Activated naive CD4-positive, alpha-beta T cell treated with anti-CD3 and anti-CD28 coated beads, Interleukin-2, amount 10 ng/mL, durations not matched to agents 7 days and 5 days (primary cell): ENCODE data around the gene NR6A1.

Experiments
- CTCF ChIA-PET: fragments of 350-600 bp; sonication (Branson Sonifier 250); formaldehyde crosslinking; loops from one replicate; lab custom pipeline; 2021; ENCODE audit warnings: antibody characterized with exemption; lab: Charles Lee
- DNase-seq: peaks from one replicate; pipeline ENCODE4 v3.0.0-alpha.2; 2020
- H3K27ac Mint-ChIP-seq: one replicate; pipeline ENCODE4 v1.8.0; 2021; ENCODE audit warnings: mild to moderate bottlenecking, moderate library complexity, mixed read lengths
- H3K27me3 Mint-ChIP-seq: one replicate; pipeline ENCODE4 v1.8.0; 2021; ENCODE audit warnings: mild to moderate bottlenecking, mixed read lengths
- H3K36me3 Mint-ChIP-seq: one replicate; pipeline ENCODE4 v1.8.0; 2021; ENCODE audit warnings: mixed read lengths
- H3K4me1 Mint-ChIP-seq: one replicate; pipeline ENCODE4 v1.8.0; 2021; ENCODE audit warnings: mixed read lengths
- H3K4me3 Mint-ChIP-seq: one replicate; pipeline ENCODE4 v1.8.0; 2021; ENCODE audit warnings: mild to moderate bottlenecking, moderate library complexity, mixed read lengths
- H3K9me3 Mint-ChIP-seq: one replicate; pipeline ENCODE4 v1.8.0; 2021; ENCODE audit warnings: mixed read lengths

The NR6A1 gene

GRCh38 chr9:124510650-124511425 lies 260.3 kb downstream of the NR6A1 start:
- Mint-ChIP-seq H3K4me3 (no peak overlapping the region), H3K27me3 (peaks cover 40% of the 10 kb centered on the region), H3K9me3 (no peaks in the 10 kb centered on the region), H3K36me3 (no peaks in the 10 kb centered on the region), H3K27ac (no peak overlapping the region), H3K4me1 (no peaks in the 10 kb centered on the region)
- CTCF ChIA-PET = interaction anchor here (1.1 kb wide), 1 partner anchor 26 kb away, joined by 3 read pairs; no protein-coding TSS in a partner anchor
- no peak for DNase-seq

- H3K36me3 Mint-ChIP-seq = peaks cover 2% of the 10 kb centered on the region
- CTCF ChIA-PET = no interaction called here
- peaks cover 55% of the 10 kb centered on the region for H3K27me3 Mint-ChIP-seq
- no peaks in the 10 kb centered on the region for H3K9me3 Mint-ChIP-seq
- no peak for DNase-seq
- H3K4me3 Mint-ChIP-seq = no peak overlapping the region
- H3K4me1 Mint-ChIP-seq = peaks cover 9% of the 10 kb centered on the region
- H3K27ac Mint-ChIP-seq = no peak overlapping the region
Measured at GRCh38 chr9:124507880-124508423, 263.2 kb downstream of the NR6A1 start.

GRCh38 chr9:124506931-124507879 lies 263.9 kb downstream of the NR6A1 start, which contains the start of gene NR5A1:
Gene NR5A1, minus strand, starts transcription at chr9:124507399. Its CDS starts 4,004 bp downstream, at chr9:124503395.
- Mint-ChIP-seq H3K27ac (no peak within 1 kb of the TSS), H3K27me3 (peaks cover 57% of the 10 kb centered on the region), H3K9me3 (no peaks in the 10 kb centered on the region), H3K4me3 (no peak within 1 kb of the TSS), H3K36me3 (peaks cover 2% of the 10 kb centered on the region), H3K4me1 (peaks cover 9% of the 10 kb centered on the region)
- CTCF ChIA-PET = no interaction called here
- DNase-seq = no peak

- H3K36me3 Mint-ChIP-seq = peaks cover 2% of the 10 kb centered on the region
- CTCF ChIA-PET = interaction anchor here (1.0 kb wide), 1 partner anchor 21 kb away, joined by 3 read pairs; no protein-coding TSS in a partner anchor
- H3K27me3 Mint-ChIP-seq = peaks cover 58% of the 10 kb centered on the region
- DNase-seq = no peak
- no peaks in the 10 kb centered on the region for H3K9me3 Mint-ChIP-seq
- H3K4me3 Mint-ChIP-seq = no peak overlapping the region
- peaks cover 9% of the 10 kb centered on the region for H3K4me1 Mint-ChIP-seq
- no peak overlapping the region for H3K27ac Mint-ChIP-seq
Measured at GRCh38 chr9:124506433-124506832, 264.7 kb downstream of the NR6A1 start.

GRCh38 chr9:124505901-124506346 lies 265.2 kb downstream of the NR6A1 start:
- H3K4me1 Mint-ChIP-seq = peaks cover 9% of the 10 kb centered on the region
- no peak overlapping the region for H3K4me3 Mint-ChIP-seq
- peaks cover 2% of the 10 kb centered on the region for H3K36me3 Mint-ChIP-seq
- peaks cover 58% of the 10 kb centered on the region for H3K27me3 Mint-ChIP-seq
- CTCF ChIA-PET = interaction anchor here (1.0 kb wide), 1 partner anchor 21 kb away, joined by 3 read pairs; no protein-coding TSS in a partner anchor
- no peaks in the 10 kb centered on the region for H3K9me3 Mint-ChIP-seq
- DNase-seq = no peak
- no peak overlapping the region for H3K27ac Mint-ChIP-seq

GRCh38 chr9:124505006-124505900 lies 265.9 kb downstream of the NR6A1 start:
- CTCF ChIA-PET = interaction anchor here (1.0 kb wide), 1 partner anchor 22 kb away, joined by 3 read pairs; no protein-coding TSS in a partner anchor
- Mint-ChIP-seq H3K27ac (no peak overlapping the region), H3K4me3 (no peak overlapping the region), H3K27me3 (peaks cover 62% of the 10 kb centered on the region), H3K36me3 (peaks cover 2% of the 10 kb centered on the region), H3K4me1 (peaks cover 9% of the 10 kb centered on the region), H3K9me3 (no peaks in the 10 kb centered on the region)
- DNase-seq = no peak

- H3K4me3 Mint-ChIP-seq = no peak overlapping the region
- H3K9me3 Mint-ChIP-seq = no peaks in the 10 kb centered on the region
- H3K27me3 Mint-ChIP-seq = peaks cover 62% of the 10 kb centered on the region
- H3K4me1 Mint-ChIP-seq = peaks cover 9% of the 10 kb centered on the region
- no peak for DNase-seq
- CTCF ChIA-PET = interaction anchor here (0.7 kb wide), 1 partner anchor 18 kb away, joined by 3 read pairs; no protein-coding TSS in a partner anchor
- peaks cover 2% of the 10 kb centered on the region for H3K36me3 Mint-ChIP-seq
- no peak overlapping the region for H3K27ac Mint-ChIP-seq
Measured at GRCh38 chr9:124504530-124505005, 266.5 kb downstream of the NR6A1 start.

- no peaks in the 10 kb centered on the region for H3K9me3 Mint-ChIP-seq
- no peak overlapping the region for H3K27ac Mint-ChIP-seq
- peak overlapping the region; percentile 31 for H3K4me3 Mint-ChIP-seq
- peaks cover 2% of the 10 kb centered on the region for H3K36me3 Mint-ChIP-seq
- CTCF ChIA-PET = interaction anchor here (0.7 kb wide), 1 partner anchor 18 kb away, joined by 3 read pairs; no protein-coding TSS in a partner anchor
- peaks cover 62% of the 10 kb centered on the region for H3K27me3 Mint-ChIP-seq
- peaks cover 9% of the 10 kb centered on the region for H3K4me1 Mint-ChIP-seq
- no peak for DNase-seq
Measured at GRCh38 chr9:124503713-124504529, 267.2 kb downstream of the NR6A1 start.

- DNase-seq = no peak
- Mint-ChIP-seq H3K4me1 (peaks cover 9% of the 10 kb centered on the region), H3K9me3 (no peaks in the 10 kb centered on the region), H3K27me3 (peaks cover 62% of the 10 kb centered on the region), H3K27ac (no peak overlapping the region), H3K4me3 (no peak overlapping the region), H3K36me3 (peaks cover 2% of the 10 kb centered on the region)
- CTCF ChIA-PET = no interaction called here
Measured at GRCh38 chr9:124502711-124503702, 268.1 kb downstream of the NR6A1 start.

- Mint-ChIP-seq H3K27ac (no peak overlapping the region), H3K27me3 (peaks cover 61% of the 10 kb centered on the region), H3K9me3 (no peaks in the 10 kb centered on the region), H3K4me3 (no peak overlapping the region), H3K36me3 (peaks cover 2% of the 10 kb centered on the region), H3K4me1 (peaks cover 10% of the 10 kb centered on the region)
- CTCF ChIA-PET = no interaction called here
- DNase-seq = no peak
Measured at GRCh38 chr9:124501771-124502320, 269.3 kb downstream of the NR6A1 start.

- Mint-ChIP-seq H3K36me3 (peaks cover 2% of the 10 kb centered on the region), H3K4me1 (peaks cover 17% of the 10 kb centered on the region), H3K27me3 (peaks cover 52% of the 10 kb centered on the region), H3K9me3 (no peaks in the 10 kb centered on the region), H3K27ac (no peak overlapping the region), H3K4me3 (no peak overlapping the region)
- DNase-seq = no peak
- CTCF ChIA-PET = no interaction called here
Measured at GRCh38 chr9:124500796-124501611, 270.1 kb downstream of the NR6A1 start.
